Left lung (tissue), 10 donors: Measurements from ENCODE around the gene GRK6. TPM values are rescaled to one million over a fixed set of nuclear protein-coding genes. Genes with fewer than 3 reads are reported as not detected.

ENCODE experiments used
- ATAC-seq: fragments of 200-7000 bp; cut with Tn5 transposase; one replicate; pipeline ENCODE4 v1.9.1; 2020; ENCODE audit warnings: moderate library complexity
- DNase-seq, 4 donors: peaks; one replicate each; pipeline ENCODE4 v3.0.0-alpha.2; 2013 to 2020
- H3K27ac ChIP-seq, 2 donors: fragments of 200-600 bp; sonication (generic) in 1 of 2; one replicate each; pipeline versions ENCODE4 v1.5.0 to v1.8.0; 2020 to 2021
- H3K27me3 ChIP-seq, 2 donors: fragments of 200-600 bp; sonication (generic) in 1 of 2; one replicate each; pipeline versions ENCODE4 v1.5.0 to v1.8.0; 2020 to 2021
- H3K36me3 ChIP-seq, 2 donors: fragments of 200-600 bp; sonication (generic) in 1 of 2; one replicate each; pipeline versions ENCODE4 v1.5.0 to v1.8.0; 2020 to 2021
- H3K4me1 ChIP-seq, 2 donors: fragments of 200-600 bp; one replicate each; pipeline ENCODE4 v1.8.0; 2021
- H3K4me3 ChIP-seq, 2 donors: fragments of 200-600 bp; sonication (generic) in 1 of 2; one replicate each; pipeline versions ENCODE4 v1.5.0 to v1.8.0; 2020 to 2021; ENCODE audit warnings: mild to moderate bottlenecking in 1 of 2
- H3K9me3 ChIP-seq, 2 donors: fragments of 200-600 bp; sonication (generic) in 1 of 2; one replicate each; pipeline versions ENCODE4 v1.5.0 to v1.8.0; 2020 to 2021
- intact Hi-C, 2 donors: fragments of 100-400 bp; cut with DNase I; formaldehyde crosslinking; loops; one replicate each; pipeline versions ENCODE4 v1.11.2 to v1.14.2; 2022
- polyA plus RNA-seq, 6 donors: library from polyadenylated mRNA; unstranded; fragments of 120-200 nt; gene quantifications; one replicate each; pipeline ENCODE4 v1.2.1, GENCODE V29; 2013; ENCODE audit not compliant: insufficient read length in 6 of 6
- total RNA-seq, 2 donors: library from RNA; stranded (reverse); fragmentation: NEBNext Ultra II Directional; extraction: Animal tissue kit (Norgen Biotek cat#: 25700); gene quantifications; one replicate each; pipeline ENCODE4 v1.2.1, GENCODE V29; 2021
- TF ChIP-seq, protein P1 (sequence below), 2 donors: fragments of 200-600 bp; sonication (generic) in 1 of 2; IDR thresholded peaks; one replicate each; pipeline versions ENCODE4 v1.5.0 to v1.8.0; 2021; ENCODE audit warnings: antibody characterized with exemption in 2 of 2
- donor health status: DM: no; HTN: yes; CAD: no.
- donor health status: DM: no; HTN: no; CAD: no.

Gene GRK6
- total and polyA plus RNA-seq, 8 donors = 15.7 to 57.1 (median 25.4) TPM

DNA sequence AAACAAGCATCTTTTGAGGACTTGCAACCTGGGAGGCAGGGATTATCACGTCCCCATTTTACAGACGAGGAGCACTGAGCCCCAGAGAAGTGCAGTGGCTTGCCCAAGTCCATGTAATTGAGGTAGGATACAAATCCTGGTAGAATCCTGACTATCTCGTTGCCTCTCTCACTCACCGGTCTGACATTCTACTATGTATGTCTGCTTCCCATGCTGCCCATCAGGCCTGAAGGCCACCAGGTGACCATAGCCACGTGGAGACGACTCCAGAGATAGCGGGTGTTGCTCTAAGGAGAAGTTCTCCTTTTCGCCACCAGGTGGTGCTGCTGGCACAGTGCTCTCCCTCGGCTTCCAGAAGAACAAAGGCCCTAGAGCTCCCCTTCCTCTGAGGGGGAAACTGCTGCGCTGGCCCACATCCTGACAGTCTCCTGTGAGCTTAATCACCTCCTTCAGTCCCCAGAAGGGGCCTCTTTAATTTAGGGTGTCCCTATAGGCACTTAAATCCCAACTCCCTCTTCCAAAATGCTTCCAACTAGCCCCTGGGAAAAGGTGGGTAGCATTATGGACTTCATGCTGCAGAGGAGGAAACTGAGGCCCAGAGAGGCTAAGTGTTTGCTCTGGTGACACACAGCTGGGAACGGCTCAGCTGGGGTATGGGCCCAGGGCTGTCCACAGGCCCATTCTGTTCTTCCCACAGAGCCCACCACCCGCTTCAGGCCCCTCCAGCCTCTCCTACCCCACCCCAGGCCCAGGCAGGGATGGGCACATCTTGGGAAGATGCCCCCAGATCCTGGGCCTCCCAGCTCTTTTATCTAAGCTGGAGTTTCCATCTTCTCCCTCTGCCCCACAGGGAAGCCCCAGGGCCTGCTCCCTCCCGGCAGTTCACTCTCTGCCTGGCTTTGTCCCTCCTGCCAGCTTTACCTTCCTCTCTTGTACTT, 35.8 kb upstream of the GRK6 start:
- ATAC-seq (peak; percentile 91), DNase-seq (peak; percentile 78 to 91 (median 84))
- TF ChIP-seq, protein P1, sequence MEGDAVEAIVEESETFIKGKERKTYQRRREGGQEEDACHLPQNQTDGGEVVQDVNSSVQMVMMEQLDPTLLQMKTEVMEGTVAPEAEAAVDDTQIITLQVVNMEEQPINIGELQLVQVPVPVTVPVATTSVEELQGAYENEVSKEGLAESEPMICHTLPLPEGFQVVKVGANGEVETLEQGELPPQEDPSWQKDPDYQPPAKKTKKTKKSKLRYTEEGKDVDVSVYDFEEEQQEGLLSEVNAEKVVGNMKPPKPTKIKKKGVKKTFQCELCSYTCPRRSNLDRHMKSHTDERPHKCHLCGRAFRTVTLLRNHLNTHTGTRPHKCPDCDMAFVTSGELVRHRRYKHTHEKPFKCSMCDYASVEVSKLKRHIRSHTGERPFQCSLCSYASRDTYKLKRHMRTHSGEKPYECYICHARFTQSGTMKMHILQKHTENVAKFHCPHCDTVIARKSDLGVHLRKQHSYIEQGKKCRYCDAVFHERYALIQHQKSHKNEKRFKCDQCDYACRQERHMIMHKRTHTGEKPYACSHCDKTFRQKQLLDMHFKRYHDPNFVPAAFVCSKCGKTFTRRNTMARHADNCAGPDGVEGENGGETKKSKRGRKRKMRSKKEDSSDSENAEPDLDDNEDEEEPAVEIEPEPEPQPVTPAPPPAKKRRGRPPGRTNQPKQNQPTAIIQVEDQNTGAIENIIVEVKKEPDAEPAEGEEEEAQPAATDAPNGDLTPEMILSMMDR (IDR thresholded peaks at IDR 0.05) = peak; percentile 99
- peaks cover 0 to 18% of the 10 kb centered on the region in 2 donors for H3K27me3 ChIP-seq
- no peak overlapping the region for H3K4me3 ChIP-seq
- no peaks in the 10 kb centered on the region for H3K9me3 ChIP-seq
- H3K36me3 ChIP-seq = no peaks in the 10 kb centered on the region
- peak overlapping the region; percentile 71 to 73 for H3K27ac ChIP-seq
- intact Hi-C loops = loop anchor here (5.0 to 10.0 kb wide), 3 partner anchors 62 to 112 kb away; no protein-coding TSS in a partner anchor
- H3K4me1 ChIP-seq = peaks cover 14 to 39% of the 10 kb centered on the region in 2 donors

DNA sequence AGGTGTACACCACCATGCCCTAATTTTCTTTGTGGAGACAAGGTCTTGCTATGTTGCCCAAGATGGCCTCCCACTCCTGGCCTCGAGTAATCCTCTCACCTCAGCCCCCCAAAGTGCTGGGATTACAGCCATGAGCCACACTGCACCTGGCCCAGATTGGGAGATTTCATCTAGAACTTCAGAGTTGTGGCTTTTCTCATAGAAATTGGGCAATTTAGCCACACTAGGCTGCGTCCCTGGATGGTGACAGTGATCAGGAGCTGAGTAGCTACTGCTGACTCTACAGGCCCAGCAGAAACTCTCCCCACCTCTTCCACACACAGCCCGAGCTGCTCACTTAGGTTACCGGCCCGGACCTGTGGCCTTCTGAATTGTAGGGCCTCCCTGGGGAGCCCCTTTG, 33.7 kb upstream of the GRK6 start:
- ATAC-seq = no peak

DNA sequence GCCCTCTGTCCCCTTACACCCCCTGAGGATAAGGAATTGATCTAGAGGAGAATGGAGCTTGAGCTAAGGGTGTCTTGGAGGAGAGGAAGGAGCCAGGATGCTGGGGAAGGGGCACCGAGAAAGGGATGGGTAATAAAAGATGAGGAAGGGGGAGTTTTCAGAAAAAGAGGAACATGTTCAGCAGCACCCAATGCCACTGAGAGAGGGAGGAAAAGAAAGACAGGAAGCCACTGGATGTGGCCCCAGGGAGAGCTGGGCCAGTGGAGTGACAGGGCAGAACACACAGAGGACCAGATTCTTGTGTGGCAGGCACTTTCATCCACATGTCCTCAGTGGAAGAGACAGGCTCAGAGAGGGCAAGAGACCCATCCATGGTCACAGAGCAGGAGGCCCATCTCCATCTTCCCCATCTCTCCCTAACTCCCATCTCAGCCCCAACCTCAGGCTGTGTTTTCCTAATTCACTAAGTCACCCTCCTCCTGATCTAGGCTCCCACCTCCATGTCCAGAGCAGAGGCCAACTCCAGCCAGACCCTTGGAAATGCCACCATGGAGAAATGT, 33.2 kb upstream of the GRK6 start:
- H3K9me3 ChIP-seq = no peaks in the 10 kb centered on the region

More for the DNA sequence above, 33.7 kb upstream of the GRK6 start:
- DNase-seq = no peak
- H3K27ac ChIP-seq = no peak overlapping the region
- no peaks in the 10 kb centered on the region for H3K36me3 ChIP-seq
- no peak overlapping the region for H3K4me3 ChIP-seq
- TF ChIP-seq, protein P1 (IDR thresholded peaks at IDR 0.05) = no peak
- peaks cover 14 to 35% of the 10 kb centered on the region in 2 donors for H3K4me1 ChIP-seq
- H3K27me3 ChIP-seq = peaks cover 0 to 29% of the 10 kb centered on the region in 2 donors
- no peaks in the 10 kb centered on the region for H3K9me3 ChIP-seq
- intact Hi-C loops = loop anchor here (5.0 to 10.0 kb wide), 3 partner anchors 60 to 110 kb away; no protein-coding TSS in a partner anchor

DNA sequence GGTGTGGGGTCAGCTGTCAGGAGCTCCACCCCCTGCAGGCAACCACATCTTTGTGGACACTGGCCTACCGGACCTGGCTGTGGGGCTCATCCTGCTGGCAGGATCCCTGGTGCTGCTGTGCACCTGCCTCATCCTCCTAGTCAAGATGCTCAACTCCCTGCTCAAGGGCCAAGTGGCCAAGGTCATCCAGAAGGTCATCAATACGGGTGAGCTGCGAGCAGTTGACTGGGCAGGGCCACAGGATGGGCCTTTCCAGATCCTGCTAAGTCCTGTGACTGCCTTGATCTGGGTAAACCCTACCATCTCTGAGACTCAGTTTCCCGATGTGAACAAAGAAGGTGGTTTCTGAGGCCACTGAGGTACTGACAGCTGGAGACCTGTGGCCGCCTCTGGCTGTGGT, 32.5 kb upstream of the GRK6 start:
- intact Hi-C loops = loop anchor here (5.0 to 10.0 kb wide), 3 partner anchors 58 to 108 kb away; no protein-coding TSS in a partner anchor

More for the DNA sequence above, 33.2 kb upstream of the GRK6 start:
- peaks cover 14 to 34% of the 10 kb centered on the region in 2 donors for H3K4me1 ChIP-seq
- intact Hi-C loops = loop anchor here (5.0 to 10.0 kb wide), 3 partner anchors 59 to 109 kb away; no protein-coding TSS in a partner anchor
- H3K36me3 ChIP-seq = no peaks in the 10 kb centered on the region
- H3K4me3 ChIP-seq = no peak overlapping the region
- DNase-seq (no peak), ATAC-seq (no peak)
- H3K27me3 ChIP-seq = peaks cover 0 to 34% of the 10 kb centered on the region in 2 donors
- TF ChIP-seq, protein P1 (IDR thresholded peaks at IDR 0.05) = no peak
- no peak overlapping the region for H3K27ac ChIP-seq

More for the DNA sequence above, 32.5 kb upstream of the GRK6 start:
- no peak overlapping the region for H3K4me3 ChIP-seq
- no peak for ATAC-seq
- DNase-seq = no peak
- no peaks in the 10 kb centered on the region for H3K36me3 ChIP-seq
- H3K9me3 ChIP-seq = no peaks in the 10 kb centered on the region
- TF ChIP-seq, protein P1 (IDR thresholded peaks at IDR 0.05) = no peak
- H3K4me1 ChIP-seq = peaks cover 14 to 27% of the 10 kb centered on the region in 2 donors
- H3K27ac ChIP-seq = no peak overlapping the region
- H3K27me3 ChIP-seq = peaks cover 0 to 41% of the 10 kb centered on the region in 2 donors
